Measurements from ENCODE around the gene ZNHIT3.
A peak's percentile ranks its signal among the peaks of the same experiment; 100 is the strongest.

Gene ZNHIT3

DNA sequence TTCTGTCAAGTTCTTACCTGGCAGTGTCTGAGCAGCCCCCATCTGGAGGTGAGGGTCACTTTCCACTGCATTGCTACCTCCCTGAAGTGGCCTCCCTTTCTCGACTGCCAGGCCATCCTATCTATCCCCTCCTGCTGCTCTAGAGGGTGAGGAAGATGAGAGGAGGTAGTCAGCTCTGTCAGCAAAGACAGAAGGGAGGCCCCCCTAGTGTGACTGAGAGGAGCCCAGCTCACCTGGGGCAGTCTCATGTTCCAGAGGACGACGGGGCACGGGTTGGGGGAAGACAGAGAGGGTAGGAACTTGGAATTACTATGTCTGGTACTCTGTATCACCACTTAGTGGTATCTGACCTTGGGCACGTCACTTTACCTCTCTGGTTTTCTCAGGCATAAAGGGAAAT is 26.2 kb downstream of the ZNHIT3 start:
- no peak for DNase-seq (ENCODE audit: low read depth)

DNA sequence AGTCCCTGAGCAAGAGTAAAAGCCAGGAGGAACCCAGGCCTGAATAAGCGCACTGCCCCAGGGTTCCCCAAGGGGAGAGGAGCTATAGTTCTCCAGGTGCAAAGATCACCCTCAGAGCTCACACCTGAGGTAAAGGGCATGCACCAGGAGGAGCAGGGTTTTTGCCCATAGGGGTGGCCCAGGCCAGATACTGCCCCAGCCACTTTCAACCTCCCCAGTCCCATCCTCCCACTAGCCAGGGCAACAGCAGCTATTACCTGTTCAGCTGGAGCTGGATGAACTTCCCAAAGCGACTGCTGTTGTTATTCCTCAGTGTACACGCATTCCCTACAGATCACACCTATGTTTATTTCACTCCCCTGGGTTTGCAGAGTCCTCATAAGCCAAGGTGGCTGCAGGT is 28.4 kb downstream of the ZNHIT3 start:
- DNase-seq (ENCODE audit: low read depth), result no peak

DNA sequence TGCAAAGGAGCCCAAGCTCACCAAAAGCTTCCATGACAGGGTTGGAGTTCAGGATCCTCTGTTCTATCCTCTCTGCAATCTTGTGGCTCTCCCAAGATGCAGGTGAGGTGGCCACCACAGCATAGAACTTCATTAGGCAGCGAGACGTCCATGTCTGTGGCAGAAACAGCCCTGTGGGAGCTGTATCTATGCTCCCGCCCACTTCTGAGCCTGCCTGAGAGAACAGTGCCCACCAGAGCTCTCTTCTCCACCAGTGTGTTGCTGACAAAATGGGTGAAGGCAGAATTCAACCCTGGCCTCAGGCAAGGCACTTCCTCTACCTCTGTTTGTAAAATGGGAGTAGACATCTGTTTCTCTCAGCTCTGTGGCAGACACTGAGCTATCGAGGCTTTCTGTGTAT is 29.4 kb downstream of the ZNHIT3 start:
- DNase-seq (ENCODE audit: low read depth), result no peak

GRCh38 chr17:36523113-36523512 is 36.6 kb downstream of the ZNHIT3 start:
- DNase-seq (ENCODE audit: low read depth), result no peak

DNA sequence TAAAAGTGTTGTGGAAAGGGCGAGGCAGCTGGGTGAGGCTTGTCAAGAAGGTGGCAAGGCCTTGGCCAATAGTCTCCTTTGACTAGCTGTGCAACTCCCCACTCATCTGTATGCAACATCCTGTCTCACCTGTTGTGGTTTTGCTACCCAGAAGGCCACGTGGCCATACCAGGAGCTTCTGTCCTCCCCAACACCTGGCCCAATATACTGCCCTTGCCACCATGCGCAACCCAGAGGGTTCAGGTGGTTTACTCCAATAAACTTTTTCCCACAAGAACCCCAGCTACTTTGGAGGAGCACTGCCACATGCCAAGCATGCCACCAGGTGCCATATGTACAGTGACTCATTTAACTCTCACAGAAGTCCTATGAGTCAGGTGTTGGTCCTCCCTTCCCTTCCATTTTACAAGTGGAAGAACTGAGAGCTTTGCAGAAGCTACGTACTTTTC is 38.0 kb downstream of the ZNHIT3 start:
- no peak for DNase-seq (ENCODE audit: low read depth)

DNA sequence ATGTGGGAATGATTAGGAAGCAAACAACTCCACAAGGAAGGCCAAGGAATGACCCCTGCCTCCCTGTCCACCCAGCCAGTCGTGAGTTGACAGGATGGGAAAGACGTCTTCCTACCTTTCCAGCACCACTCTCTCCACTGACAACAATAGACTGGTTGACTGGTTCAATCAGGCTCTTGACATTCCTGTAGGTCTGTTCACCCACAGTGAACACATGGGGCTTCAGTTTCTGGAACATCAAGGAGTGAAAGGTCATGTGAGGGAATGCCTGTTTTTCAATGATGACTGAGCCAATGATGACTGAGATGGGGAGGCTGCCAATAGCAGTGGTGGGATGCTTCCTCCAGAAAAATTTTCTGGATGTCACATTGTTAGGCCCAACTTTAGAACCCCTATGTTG is 38.6 kb downstream of the ZNHIT3 start:
- DNase-seq (ENCODE audit: low read depth), result no peak

- DNase-seq (ENCODE audit: low read depth), result no peak
Measured at GRCh38 chr17:36525888-36526287, 39.4 kb downstream of the ZNHIT3 start.

GRCh38 chr17:36527621-36528250 is 41.3 kb downstream of the ZNHIT3 start:
- no peak for DNase-seq (ENCODE audit: low read depth)

DNA sequence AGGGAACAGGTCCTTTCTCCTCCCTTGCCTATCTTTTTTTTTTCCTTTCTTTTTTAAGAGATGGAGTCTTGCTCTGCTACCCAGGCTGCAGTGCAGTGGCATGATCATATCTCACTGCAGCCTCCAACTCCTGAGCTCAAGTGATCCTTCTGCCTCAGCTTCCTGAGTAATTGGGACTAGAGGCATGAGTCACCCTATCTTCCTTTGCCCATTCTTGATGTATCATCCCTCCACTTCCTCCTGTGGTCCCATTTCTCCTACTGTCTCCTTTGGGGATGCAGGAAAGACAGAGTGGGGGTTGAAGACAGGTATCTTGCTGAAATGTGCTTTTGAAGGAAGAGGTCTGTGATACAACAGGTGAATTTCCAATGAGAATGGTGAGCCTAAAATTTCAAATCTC is 42.6 kb downstream of the ZNHIT3 start:
- DNase-seq (ENCODE audit: low read depth), result no peak

DNA sequence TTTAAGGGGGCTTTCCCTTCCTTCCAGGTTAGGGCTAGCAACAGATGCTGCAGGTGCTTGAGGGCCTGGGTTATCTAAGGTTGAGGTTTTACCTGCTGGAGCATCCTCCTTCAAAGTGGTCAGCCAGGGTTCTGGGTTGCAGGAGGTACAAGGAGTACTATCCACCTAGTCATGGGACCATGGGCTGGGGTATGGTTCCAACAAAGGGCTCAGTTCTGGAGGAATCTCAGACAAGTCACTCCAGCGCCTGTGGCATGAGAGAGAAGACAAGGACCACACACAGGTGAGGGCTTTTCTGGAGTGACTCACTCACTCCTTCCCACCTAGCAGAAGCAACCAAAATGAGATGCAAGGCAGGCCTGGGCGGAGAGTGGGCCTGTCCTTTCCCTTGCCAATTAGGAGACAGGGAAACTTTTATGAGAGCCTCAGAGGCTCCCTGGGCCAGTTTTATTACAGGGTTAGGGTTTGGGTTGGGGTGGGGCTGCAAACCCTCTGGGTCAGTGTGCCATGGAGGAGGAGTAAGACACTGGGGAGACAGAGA is 46.0 kb downstream of the ZNHIT3 start:
- no peak for DNase-seq (ENCODE audit: low read depth)

DNA sequence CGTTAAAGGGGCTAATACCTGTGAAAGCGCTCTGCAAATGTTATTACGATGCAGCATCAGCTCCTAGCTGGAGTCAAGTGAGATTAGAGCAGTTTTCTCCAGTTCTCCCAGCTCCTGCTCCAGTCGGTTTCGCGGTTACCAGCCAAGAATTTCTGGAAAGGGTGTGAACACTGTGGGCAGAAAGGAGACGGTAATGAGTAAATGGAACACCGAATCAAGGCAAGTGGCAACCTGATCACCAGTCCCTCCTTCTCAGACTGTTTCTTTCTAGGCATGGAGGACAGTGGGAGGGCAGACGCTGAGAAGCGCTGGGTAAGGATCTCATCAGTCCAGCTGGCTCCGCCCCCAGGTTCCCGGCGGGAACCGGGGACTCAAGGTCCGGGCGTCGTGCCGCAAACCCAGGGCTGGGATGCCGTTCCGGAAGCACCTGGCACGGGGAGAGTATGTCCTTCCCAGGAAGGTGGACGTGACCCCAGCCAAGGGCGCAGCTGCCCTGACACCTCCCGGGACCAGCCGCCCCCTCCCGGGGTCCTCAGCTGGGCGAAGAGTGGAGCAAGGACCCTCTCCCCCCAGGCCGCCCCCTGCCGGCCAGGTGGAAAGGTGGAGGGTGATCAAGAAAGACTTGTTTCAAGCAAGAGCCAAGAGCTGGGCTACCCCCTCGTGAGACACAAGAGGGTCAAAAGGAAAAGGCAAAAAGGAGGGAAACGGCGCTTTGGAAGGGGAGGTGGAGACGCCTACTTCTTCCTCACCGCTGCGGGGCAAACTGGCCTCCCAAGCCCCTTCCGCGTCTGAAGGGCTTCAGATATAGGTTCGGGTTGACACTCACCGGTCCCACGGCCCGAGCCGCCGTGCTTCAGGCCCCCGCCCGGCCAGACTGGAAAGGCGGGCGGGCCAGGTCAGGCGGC is 47.7 kb downstream of the ZNHIT3 start:
- peak; percentile 12 for DNase-seq (ENCODE audit: low read depth)

DNA sequence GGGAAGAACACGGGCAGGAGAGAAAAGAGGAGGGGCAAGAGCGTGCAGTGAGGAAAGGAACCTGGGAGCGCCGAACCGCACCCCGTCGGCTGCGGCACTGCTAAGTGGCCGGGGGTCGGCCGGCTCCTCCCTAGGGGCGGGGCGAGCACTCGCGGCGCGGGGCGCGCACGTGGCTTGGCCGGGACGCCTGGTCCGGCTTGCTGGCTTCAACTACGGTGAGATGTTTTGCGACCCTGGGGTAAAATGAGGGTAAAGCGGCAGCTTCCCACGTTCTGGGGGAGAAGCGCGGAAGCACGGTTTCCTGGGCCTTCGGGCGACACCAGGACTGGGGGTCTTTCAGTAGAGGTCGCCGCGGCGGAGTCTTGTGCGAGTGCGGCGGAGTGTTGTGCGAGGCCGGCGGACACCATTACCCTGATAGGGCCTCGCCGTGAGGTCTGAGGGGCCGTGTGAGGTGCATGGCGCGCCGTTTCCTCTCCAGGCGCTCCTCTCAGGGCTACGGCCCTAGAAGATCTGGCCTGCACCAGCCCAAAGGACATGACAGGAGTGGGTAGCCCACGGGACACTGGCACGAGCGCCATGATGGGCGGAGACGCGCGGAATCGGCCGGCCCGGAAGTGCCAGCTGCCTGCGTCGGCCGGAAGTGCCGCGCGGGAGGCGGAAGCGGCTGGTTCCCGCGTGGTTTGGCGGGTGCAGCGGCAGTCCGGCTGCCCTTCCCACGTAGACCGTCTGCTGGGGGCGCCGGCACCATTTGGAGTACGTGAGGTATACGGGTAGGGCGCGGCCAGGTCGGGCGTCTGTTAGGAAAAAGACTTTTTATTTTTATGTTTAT is 48.6 kb downstream of the ZNHIT3 start, which contains the start of the genes MYO19 and PIGW:
Gene MYO19, minus strand, starts transcription at position 29 of the 829 bp plus-strand sequence. CDS start 2,330 bp downstream, outside the sequence.
Gene PIGW, plus strand, starts transcription at position 148 of the 829 bp plus-strand sequence. CDS start 2,115 bp downstream, outside the sequence.
- peak; percentile 77 for DNase-seq (ENCODE audit: low read depth)

DNA sequence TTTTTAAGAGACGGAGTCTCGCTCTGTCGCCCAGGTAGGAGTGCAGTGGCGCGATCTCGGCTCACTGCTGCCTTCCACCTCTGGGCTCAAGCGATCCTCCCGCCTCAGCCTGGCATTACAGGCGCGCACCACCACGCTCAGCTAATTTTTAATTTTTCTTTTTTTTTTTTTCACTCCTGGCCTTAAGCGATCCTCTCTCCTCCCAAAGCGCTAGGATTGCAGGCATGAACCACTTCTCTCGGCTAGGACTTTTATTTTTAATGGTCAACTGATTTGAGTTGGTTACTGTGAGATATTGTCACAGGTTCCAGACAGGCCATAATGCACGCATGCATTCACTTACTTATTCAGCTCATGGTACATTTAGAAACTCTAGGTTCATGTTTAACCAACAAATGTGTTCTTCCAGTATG is 49.2 kb downstream of the ZNHIT3 start:
- no peak for DNase-seq (ENCODE audit: low read depth)

- no peak for DNase-seq (ENCODE audit: low read depth)
Measured at GRCh38 chr17:36540696-36541095, 54.2 kb downstream of the ZNHIT3 start.

GRCh38 chr17:36542755-36543154 is 56.3 kb downstream of the ZNHIT3 start:
- no peak for DNase-seq (ENCODE audit: low read depth)

GRCh38 chr17:36544044-36544306 is 57.5 kb downstream of the ZNHIT3 start:
- DNase-seq (ENCODE audit: low read depth), result peak; percentile 4

GRCh38 chr17:36544307-36545076 is 58.0 kb downstream of the ZNHIT3 start, which contains the start of gene GGNBP2:
TSS of gene GGNBP2 (plus strand) at chr17:36544919. CDS start at chr17:36545725, 806 bp downstream.
- peak; percentile 86 for DNase-seq (ENCODE audit: low read depth)

DNA sequence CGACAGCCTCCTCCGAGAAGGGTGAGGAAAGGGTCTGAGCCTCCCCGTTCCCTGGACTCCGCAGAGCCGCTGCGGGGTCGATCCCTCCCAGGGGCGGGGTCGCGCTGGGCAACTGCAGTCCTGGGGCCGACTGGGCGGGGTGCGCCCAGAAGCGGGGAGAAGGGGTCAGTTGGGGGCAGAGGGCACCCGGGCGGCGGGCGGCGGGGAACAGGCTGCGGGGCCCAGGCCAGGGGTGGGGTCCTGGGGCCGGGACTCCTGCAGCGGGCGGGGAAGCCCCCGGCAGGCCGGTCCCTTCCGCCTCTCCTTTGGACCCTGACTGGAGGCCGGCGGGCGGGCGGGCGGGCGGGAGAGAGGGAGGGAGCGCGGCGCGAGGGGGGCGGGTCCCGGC is 58.6 kb downstream of the ZNHIT3 start:
- no peak for DNase-seq (ENCODE audit: low read depth)

Measured in stimulated activated CD8-positive, alpha-beta memory T cell treated with anti-CD3 and anti-CD28 coated beads, Interleukin-12 subunit alpha, Interleukin-12 subunit beta, amount 100 ng/mL, for 1 hour (primary cell).